K562 (cell line): ENCODE measurements around the gene TACC3. TPM values are rescaled to one million over a fixed set of nuclear protein-coding genes. Genes with fewer than 3 reads are reported as not detected.

Source experiments
- CLOCK ChIP-seq: fragments of 250-450 bp; sonication (Bioruptor Pico); IDR thresholded peaks from 2 replicates; pipeline ENCODE4 v1.4.0; 2020; ENCODE audit warnings: mild to moderate bottlenecking, moderate library complexity, borderline replicate concordance
- CREB1 ChIP-seq, 2 experiments: sonication (generic) in 1 of 2; formaldehyde crosslinking in 1 of 2; IDR thresholded peaks; 2 replicates each; pipeline versions ENCODE4 v1.6.1 to v1.8.0; 2012 to 2022; ENCODE audit warnings: inconsistent platforms in 1 of 2, mild to moderate bottlenecking in 1 of 2, missing genetic modification reagents in 1 of 2, moderate library complexity in 1 of 2
- E2F5 ChIP-seq: sonication (generic); formaldehyde crosslinking; IDR thresholded peaks from 2 replicates; pipeline ENCODE4 v1.8.0; 2022; ENCODE audit warnings: mild to moderate bottlenecking, missing genetic modification reagents
- ESRRA ChIP-seq: fragments of 450-650 bp; IDR thresholded peaks from 2 replicates; pipeline ENCODE4 v1.6.1; 2014; ENCODE audit warnings: low read depth, mild to moderate bottlenecking, moderate library complexity, borderline replicate concordance
- FIP1L1 ChIP-seq: fragments of 200-400 bp; formaldehyde crosslinking; IDR thresholded peaks from 2 replicates; pipeline ENCODE4 v1.6.1; 2018; ENCODE audit warnings: mild to moderate bottlenecking, low read depth, low read length; ENCODE audit not compliant: poor library complexity, severe bottlenecking
- GTF2F1 ChIP-seq: IDR thresholded peaks from 2 replicates; pipeline ENCODE4 v1.6.1; 2011; ENCODE audit warnings: low read depth, low read length, improper control_type of control experiment
- MAX ChIP-seq: sonication (generic); formaldehyde crosslinking; IDR thresholded peaks from 2 replicates; pipeline ENCODE4 v1.9.0; 2022; ENCODE audit warnings: mild to moderate bottlenecking, missing genetic modification reagents
- SMARCA4 ChIP-seq: fragments of 450-650 bp; IDR thresholded peaks from 2 replicates; pipeline ENCODE4 v1.6.1; 2016
- SRSF1 ChIP-seq: fragments of 200-400 bp; formaldehyde crosslinking; IDR thresholded peaks from 2 replicates; pipeline ENCODE4 v1.6.1; 2017; ENCODE audit warnings: mild to moderate bottlenecking, low read depth, low read length, moderate library complexity
- TBP ChIP-seq: optimal IDR thresholded peaks from 2 replicates; pipeline ENCODE3; 2011; ENCODE audit warnings: low read depth, low read length, improper control_type of control experiment
- TEAD1 ChIP-seq, 2 experiments: fragments of 450-650 bp in 1 of 2; sonication (generic) in 1 of 2; formaldehyde crosslinking; IDR thresholded peaks; 2 replicates each; pipeline versions ENCODE4 v1.4.0 to v1.8.0; 2020 to 2022; ENCODE audit warnings: mild to moderate bottlenecking in 2 of 2, missing genetic modification reagents in 1 of 2
- THAP12 ChIP-seq: fragments of 250-450 bp; sonication (Bioruptor Pico); IDR thresholded peaks from 2 replicates; pipeline ENCODE4 v1.9.0; 2021; ENCODE audit warnings: mild to moderate bottlenecking, inconsistent platforms
- ZBTB12 ChIP-seq: fragments of 250-450 bp; sonication (Bioruptor Pico); IDR thresholded peaks from 2 replicates; pipeline ENCODE4 v1.4.0; 2020
- ZFP30 ChIP-seq: fragments of 250-450 bp; sonication (Bioruptor Pico); IDR thresholded peaks from 2 replicates; pipeline ENCODE4 v1.8.0; 2022; ENCODE audit warnings: moderate library complexity, mild to moderate bottlenecking, inconsistent platforms, borderline replicate concordance
- ZFP91 ChIP-seq: sonication (generic); formaldehyde crosslinking; IDR thresholded peaks from 2 replicates; pipeline ENCODE4 v1.8.0; 2022; ENCODE audit warnings: mild to moderate bottlenecking, missing genetic modification reagents
- ZNF232 ChIP-seq: sonication (generic); formaldehyde crosslinking; IDR thresholded peaks from 2 replicates; pipeline ENCODE4 v1.8.0; 2022; ENCODE audit warnings: mild to moderate bottlenecking, missing genetic modification reagents
- ZNF431 ChIP-seq: sonication (generic); formaldehyde crosslinking; IDR thresholded peaks from 2 replicates; pipeline ENCODE4 v1.8.0; 2022; ENCODE audit warnings: mild to moderate bottlenecking, missing genetic modification reagents
- polyA plus RNA-seq, 8 experiments: library from polyadenylated mRNA; depleted of rRNA in 4 of 8; stranded (reverse) in 5 of 8; unstranded in 3 of 8; fragments of >200 nt; fragmentation: Nextera tagmentation in 2 of 8; fragmentation: Illumina TruSeq in 1 of 8; extraction: Ambion mirVana in 2 of 8; extraction: Trizol in 1 of 8; gene quantifications; 2 replicates each; pipeline versions ENCODE4 v1.2.1 to v1.2.3, GENCODE V29; 2011 to 2014; ENCODE audit warnings: inconsistent platforms in 1 of 8, missing spikeins in 1 of 8
- total RNA-seq, 7 experiments: library from RNA; depleted of rRNA in 6 of 7; stranded (reverse); fragments of >200 nt in 6 of 7; fragmentation: Illumina TruSeq in 2 of 7; extraction: Trizol in 2 of 7; gene quantifications; 2 replicates each; pipeline versions ENCODE4 v1.2.1 to v1.2.3, GENCODE V29; 2011 to 2021; ENCODE audit warnings: low replicate concordance in 1 of 7

Gene TACC3
- total and polyA plus RNA-seq, 9 of the 15 experiments (the other 6 are each of a cell fraction or from before 2014, with no cell fraction given), result 1.9 to 122 (median 55.6) TPM

GRCh38 chr4:1720163-1720983, 948 bp upstream of the TACC3 start (continued):
- TF ChIP-seq SMARCA4 (no peak), GTF2F1 (no peak), THAP12 (CRISPR knock-in tag) (peak; percentile 32; the same call in 1 of the 2 replicates), ZNF232 (CRISPR knock-in tag) (peak; percentile 66; the same call in 1 of the 2 replicates), ESRRA (peak; percentile 91), TEAD1 (CRISPR knock-in tag; IDR thresholded peaks at IDR 0.05) (peak in 1 of 2 experiments; percentile 21; a peak in 1 of 4 replicates), ZNF431 (no peak), CREB1 (IDR thresholded peaks at IDR 0.05) (no peak), CREB1 (CRISPR knock-in tag; IDR thresholded peaks at IDR 0.05) (peak; percentile 36; the same call in 1 of the 2 replicates), ZFP30 (CRISPR knock-in tag) (no peak), ZBTB12 (CRISPR knock-in tag) (no peak), CLOCK (CRISPR knock-in tag) (no peak), MAX (peak; percentile 55; the same call in 1 of the 2 replicates), TBP (no peak), SRSF1 (no peak), E2F5 (0 out of 2 replicates have a peak, but pooled peaks have one; percentile 78), ZFP91 (CRISPR knock-in tag) (0 out of 2 replicates have a peak, but pooled peaks have one; percentile 1), FIP1L1 (peak; percentile 63)
